Measurements from ENCODE around the gene ARF1. TPM values are rescaled to one million over a fixed set of nuclear protein-coding genes. Genes with fewer than 3 reads are reported as not detected.

Gene ARF1
- total RNA-seq, 2 donors from 2014 or later, result 322 to 372 TPM

- peak; percentile 35 for DNase-seq
- peaks cover 12% of the 10 kb centered on the region for H3K4me1 Mint-ChIP-seq
- Histone ChIP-seq H3K9ac (ENCODE audit: extremely low read depth, low read length, poor library complexity, severe bottlenecking) (no peak overlapping the region), H3K4me3 (ENCODE audit: low read length) (no peak overlapping the region), H3K4me1 (ENCODE audit: control insufficient read depth, insufficient read depth, low read length) (peaks cover 5% of the 10 kb centered on the region), H3K36me3 (ENCODE audit: control insufficient read depth, insufficient read depth, low read length) (peaks cover 14% of the 10 kb centered on the region), H3K27ac (ENCODE audit: low read depth, low read length) (no peak overlapping the region), H3K9me3 (ENCODE audit: control insufficient read depth, low read length) (no peaks in the 10 kb centered on the region), H3K27me3 (ENCODE audit: control insufficient read depth, insufficient read depth, low read length, poor library complexity, severe bottlenecking) (no peaks in the 10 kb centered on the region)
- H3K36me3 Mint-ChIP-seq (ENCODE audit: low read depth), result peaks cover 13% of the 10 kb centered on the region
- H3K27ac Mint-ChIP-seq, result no peak overlapping the region
- peak overlapping the region; percentile 84 for H3K4me3 Mint-ChIP-seq
- H3K27me3 Mint-ChIP-seq (ENCODE audit: insufficient read depth), result peaks cover 4% of the 10 kb centered on the region
- no peak for TF ChIP-seq CTCF (conservative IDR thresholded peaks at IDR 0.05)
- H3K9me3 Mint-ChIP-seq, result peaks cover 2% of the 10 kb centered on the region
- 92 to 95% methylated on average over 16 to 19 of the region's 19 CpGs for WGBS, 2 experiments (ENCODE audit: insufficient coverage in 1 of 2, insufficient read length in 1 of 2)
Observed at GRCh38 chr1:228107636-228108035, 25.1 kb downstream of the ARF1 start.

- peaks cover 13% of the 10 kb centered on the region for H3K36me3 Mint-ChIP-seq (ENCODE audit: low read depth)
- peak overlapping the region; percentile 87 for H3K9ac ChIP-seq (ENCODE audit: extremely low read depth, low read length, poor library complexity, severe bottlenecking)
- H3K36me3 ChIP-seq (ENCODE audit: control insufficient read depth, insufficient read depth, low read length), result peaks cover 14% of the 10 kb centered on the region
- peaks cover 5% of the 10 kb centered on the region for H3K4me1 ChIP-seq (ENCODE audit: control insufficient read depth, insufficient read depth, low read length)
- DNase-seq, result peak; percentile 25
- no peaks in the 10 kb centered on the region for H3K9me3 ChIP-seq (ENCODE audit: control insufficient read depth, low read length)
- H3K27ac Mint-ChIP-seq, result peak overlapping the region; percentile 94
- no peak overlapping the region for H3K27ac ChIP-seq (ENCODE audit: low read depth, low read length)
- peak overlapping the region; percentile 84 for H3K4me3 Mint-ChIP-seq
- H3K27me3 ChIP-seq (ENCODE audit: control insufficient read depth, insufficient read depth, low read length, poor library complexity, severe bottlenecking), result no peaks in the 10 kb centered on the region
- peaks cover 4% of the 10 kb centered on the region for H3K27me3 Mint-ChIP-seq (ENCODE audit: insufficient read depth)
- H3K4me1 Mint-ChIP-seq, result peaks cover 12% of the 10 kb centered on the region
- H3K4me3 ChIP-seq (ENCODE audit: low read length), result peak overlapping the region; percentile 94
- no peak for TF ChIP-seq CTCF (conservative IDR thresholded peaks at IDR 0.05)
- H3K9me3 Mint-ChIP-seq, result peaks cover 2% of the 10 kb centered on the region
- WGBS, 2 experiments (ENCODE audit: insufficient coverage in 1 of 2, insufficient read length in 1 of 2), result 88 to 91% methylated on average over 6 to 11 of the region's 11 CpGs
Observed at GRCh38 chr1:228108055-228108690, 25.7 kb downstream of the ARF1 start.

DNA sequence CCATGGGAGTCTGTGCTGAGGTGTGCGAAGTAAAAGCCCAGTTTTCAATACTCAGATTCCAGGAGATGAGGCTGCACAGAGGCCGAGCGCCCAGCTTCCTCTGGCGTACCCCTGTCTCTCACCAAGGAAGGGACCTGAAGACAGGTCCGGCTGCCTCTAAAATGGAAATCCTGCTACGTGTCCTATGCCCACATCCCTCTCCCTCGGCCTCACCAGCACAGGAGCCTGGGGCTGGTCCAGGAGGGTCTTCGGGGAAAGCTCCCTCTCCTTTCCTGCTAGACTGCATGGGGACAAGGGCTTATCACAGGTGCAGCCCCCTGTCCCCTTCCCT, 26.2 kb downstream of the ARF1 start:
- peaks cover 5% of the 10 kb centered on the region for H3K4me1 ChIP-seq (ENCODE audit: control insufficient read depth, insufficient read depth, low read length)
- WGBS, 2 experiments (ENCODE audit: insufficient coverage in 1 of 2, insufficient read length in 1 of 2), result 5 to 10% methylated on average over 4 to 8 of the region's 8 CpGs
- H3K9me3 Mint-ChIP-seq, result peaks cover 2% of the 10 kb centered on the region

More for the DNA sequence above, 26.2 kb downstream of the ARF1 start:
- Mint-ChIP-seq H3K36me3 (ENCODE audit: low read depth) (peaks cover 13% of the 10 kb centered on the region), H3K27me3 (ENCODE audit: insufficient read depth) (peaks cover 4% of the 10 kb centered on the region), H3K27ac (peak overlapping the region; percentile 94), H3K4me3 (peak overlapping the region; percentile 84), H3K4me1 (peaks cover 12% of the 10 kb centered on the region)
- Histone ChIP-seq H3K27ac (ENCODE audit: low read depth, low read length) (peak overlapping the region; percentile 58), H3K9me3 (ENCODE audit: control insufficient read depth, low read length) (peaks cover 3% of the 10 kb centered on the region), H3K4me3 (ENCODE audit: low read length) (peak overlapping the region; percentile 94), H3K27me3 (ENCODE audit: control insufficient read depth, insufficient read depth, low read length, poor library complexity, severe bottlenecking) (no peaks in the 10 kb centered on the region), H3K36me3 (ENCODE audit: control insufficient read depth, insufficient read depth, low read length) (peaks cover 14% of the 10 kb centered on the region), H3K9ac (ENCODE audit: extremely low read depth, low read length, poor library complexity, severe bottlenecking) (peak overlapping the region; percentile 87)
- DNase-seq, result no peak
- no peak for TF ChIP-seq CTCF (conservative IDR thresholded peaks at IDR 0.05)

Measured in endodermal cell (in vitro differentiated cells).